Ovary (tissue), 9 donors: ENCODE results near the gene CCND1. TPM values are rescaled to one million over a fixed set of nuclear protein-coding genes. Genes with fewer than 3 reads are reported as not detected.

Experiments
- DNase-seq, 5 donors: peaks; one replicate each; pipeline ENCODE4 v3.0.0-alpha.2; 2019 to 2020
- H3K27ac ChIP-seq, 2 donors: fragments of 200-600 bp; one replicate each; pipeline versions ENCODE4 v1.5.1 to v1.8.0; 2019 to 2022
- H3K27me3 ChIP-seq: fragments of 200-600 bp; one replicate; pipeline ENCODE4 v1.8.0; 2022
- H3K36me3 ChIP-seq: fragments of 200-600 bp; sonication (generic); one replicate; pipeline ENCODE4 v1.5.1; 2019
- H3K4me1 ChIP-seq: one replicate; pipeline ENCODE4 v1.8.1; 2013; ENCODE audit warnings: mild to moderate bottlenecking, moderate library complexity; ENCODE audit not compliant: insufficient read depth
- H3K4me3 ChIP-seq: fragments of 200-600 bp; sonication (generic); one replicate; pipeline ENCODE4 v1.5.1; 2017
- H3K9me3 ChIP-seq, 2 donors: fragments of 200-600 bp in 1 of 2; sonication (generic) in 1 of 2; one replicate each; pipeline versions ENCODE4 v1.5.1 to v1.8.1; 2013 to 2019; ENCODE audit warnings: mild to moderate bottlenecking in 1 of 2, moderate library complexity in 1 of 2
- CTCF ChIP-seq, 3 donors: fragments of 450-650 bp in 2 of 3; fragments of 200-600 bp in 1 of 3; IDR thresholded peaks; one replicate each; pipeline versions ENCODE4 v1.5.1 to v1.8.0; 2016 to 2022; ENCODE audit warnings: antibody characterized with exemption in 3 of 3, mild to moderate bottlenecking in 1 of 3
- EP300 ChIP-seq: sonication (generic); formaldehyde crosslinking; IDR thresholded peaks from one replicate; pipeline ENCODE4 v1.6.1; 2017; ENCODE audit warnings: antibody characterized with exemption
- POLR2A ChIP-seq: fragments of 450-650 bp; IDR thresholded peaks from one replicate; pipeline ENCODE4 v1.6.1; 2017; ENCODE audit warnings: antibody characterized with exemption, mild to moderate bottlenecking, moderate library complexity
- WGBS, 3 donors: extraction: QIAGEN DNeasy Blood & Tissue Kit in 1 of 3; methylation state at CpG; one replicate each; pipeline versions ENCODE4 v1.1.5 to v1.1.7; 2013 to 2017; 5-methylcytosine and 5-hydroxymethylcytosine counted together
- intact Hi-C, 4 donors: fragments of 100-400 bp; cut with DNase I; formaldehyde crosslinking; loops; one replicate each; pipeline versions ENCODE4 v1.11.0 to v1.15.1; 2022 to 2023
- polyA plus RNA-seq, 2 donors: library from polyadenylated mRNA; stranded (reverse); fragments of 200-250 nt in 1 of 2; fragments of 350-450 nt in 1 of 2; fragmentation: Illumina TruSeq in 1 of 2; extraction: RNeasy Lipid Tissue Mini Kit (QIAGEN cat#74804) in 1 of 2; gene quantifications; one replicate each; pipeline ENCODE4 v1.2.3, GENCODE V29; 2013 to 2014
- total RNA-seq, 7 donors: library from RNA; depleted of rRNA in 2 of 7; stranded (reverse); fragments of >200 nt in 2 of 7; fragmentation: NEBNext Ultra II Directional in 3 of 7; extraction: Animal tissue kit (Norgen Biotek cat#: 25700) in 3 of 7; gene quantifications; one replicate each; pipeline versions ENCODE4 v1.1.0 to v1.2.4, GENCODE V29; 2016 to 2023
- donor health status: DM: no; HTN: no; CAD: no; lungs with moderate emphysema.
- donor health status: DM: no; HTN: no; CAD: no.
- donor health status: Bipolar disorder and iron deficiency.
- donor health status: DM: yes; HTN: yes; CAD: no.
- donor health status: DM: no; HTN: no; CAD: no.
- donor health status: DM: yes; HTN: yes; CAD: no.

The CCND1 gene
- total and polyA plus RNA-seq, 9 donors: 3.4 to 58.9 (median 19.2) TPM

- Histone ChIP-seq H3K27ac (no peak overlapping the region), H3K4me1 (peaks cover 3% of the 10 kb centered on the region), H3K36me3 (no peaks in the 10 kb centered on the region), H3K9me3 (no peaks in the 10 kb centered on the region), H3K27me3 (no peaks in the 10 kb centered on the region), H3K4me3 (no peak overlapping the region)
- TF ChIP-seq CTCF (IDR thresholded peaks at IDR 0.05) (no peak), EP300 (no peak), POLR2A (no peak)
- intact Hi-C loops: loop anchor here in 1 of 4 donors (10.0 kb wide), 1 partner anchor 542 kb away; no protein-coding TSS in a partner anchor
- DNase-seq: peak in 1 of 5 donors; percentile 9
- 76 to 83% (median 78%) methylated on average over 29 to 32 of the region's 32 CpGs for WGBS, 3 donors
These were observed 5.8 kb downstream of the CCND1 start for GRCh38 chr11:69646493-69647389.

GRCh38 chr11:69647390-69647748, 6.4 kb downstream of the CCND1 start:
- DNase-seq: no peak
- Histone ChIP-seq H3K4me1 (peaks cover 3% of the 10 kb centered on the region), H3K4me3 (no peak overlapping the region), H3K36me3 (no peaks in the 10 kb centered on the region), H3K27ac (no peak overlapping the region), H3K9me3 (no peaks in the 10 kb centered on the region), H3K27me3 (no peaks in the 10 kb centered on the region)
- TF ChIP-seq CTCF (IDR thresholded peaks at IDR 0.05) (no peak), POLR2A (no peak), EP300 (no peak)
- 87 to 90% (median 89%) methylated on average over 11 of the region's 11 CpGs for WGBS, 3 donors
- intact Hi-C loops: loop anchor here in 1 of 4 donors (10.0 kb wide), 1 partner anchor 543 kb away; no protein-coding TSS in a partner anchor

- no peaks in the 10 kb centered on the region for H3K27me3 ChIP-seq
- no peaks in the 10 kb centered on the region for H3K9me3 ChIP-seq
- no peak overlapping the region for H3K4me3 ChIP-seq
- no peak overlapping the region for H3K27ac ChIP-seq
- DNase-seq: no peak
- peaks cover 3% of the 10 kb centered on the region for H3K4me1 ChIP-seq
- WGBS, 3 donors: 83 to 88% (median 88%) methylated on average over 28 of the region's 28 CpGs
- TF ChIP-seq EP300 (no peak), POLR2A (no peak), CTCF (IDR thresholded peaks at IDR 0.05) (no peak)
- H3K36me3 ChIP-seq: no peaks in the 10 kb centered on the region
- intact Hi-C loops: loop anchor here in 1 of 4 donors (10.0 kb wide), 1 partner anchor 543 kb away; no protein-coding TSS in a partner anchor
These were observed 7.0 kb downstream of the CCND1 start for GRCh38 chr11:69647761-69648497.

- no peak for TF ChIP-seq EP300
- no peak for TF ChIP-seq POLR2A
- no peak for TF ChIP-seq CTCF (IDR thresholded peaks at IDR 0.05)
- intact Hi-C loops: loop anchor here in 1 of 4 donors (10.0 kb wide), 1 partner anchor 544 kb away; no protein-coding TSS in a partner anchor
- Histone ChIP-seq H3K9me3 (no peaks in the 10 kb centered on the region), H3K36me3 (no peaks in the 10 kb centered on the region), H3K4me3 (no peak overlapping the region), H3K4me1 (no peaks in the 10 kb centered on the region), H3K27me3 (no peaks in the 10 kb centered on the region), H3K27ac (no peak overlapping the region)
- WGBS, 3 donors: 85 to 88% (median 87%) methylated on average over 31 to 37 of the region's 37 CpGs
- DNase-seq: no peak
These were observed 8.0 kb downstream of the CCND1 start for GRCh38 chr11:69648679-69649575.
